ENCODE results near the gene GRAMD2A. TPM values are rescaled to one million over a fixed set of nuclear protein-coding genes. Genes with fewer than 3 reads are reported as not detected.
"Not testable (repeated sequence)": the region's sequence is repeated elsewhere in the genome, so short reads cannot be mapped to it uniquely, and the experiment has no call there.

GRAMD2A gene
- total RNA-seq, 2 donors from 2014 or later = not detected

DNA sequence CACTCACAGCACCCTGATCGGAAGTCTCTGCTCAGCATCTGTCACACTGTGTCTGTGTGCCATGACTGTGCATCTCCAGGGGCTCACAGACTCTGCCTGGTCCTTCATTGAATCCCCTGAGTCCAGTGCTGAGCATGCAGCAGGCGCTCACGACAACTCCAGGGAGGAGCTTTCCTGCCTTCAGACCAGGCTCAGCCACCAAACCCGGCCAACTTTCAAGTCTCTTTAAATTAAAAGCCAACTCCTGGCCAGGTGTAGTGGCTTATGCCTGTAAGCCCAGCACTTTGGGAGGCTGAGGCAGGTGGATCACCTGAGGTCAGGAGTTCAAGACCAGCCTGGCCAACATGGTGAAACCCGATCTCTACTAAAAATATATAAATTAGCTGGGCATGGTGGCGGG is 24.2 kb downstream of the GRAMD2A start:
- intact Hi-C loops (cut with DNase I) = no loop called here
- DNase-seq = no peak
- ATAC-seq = no peak

DNA sequence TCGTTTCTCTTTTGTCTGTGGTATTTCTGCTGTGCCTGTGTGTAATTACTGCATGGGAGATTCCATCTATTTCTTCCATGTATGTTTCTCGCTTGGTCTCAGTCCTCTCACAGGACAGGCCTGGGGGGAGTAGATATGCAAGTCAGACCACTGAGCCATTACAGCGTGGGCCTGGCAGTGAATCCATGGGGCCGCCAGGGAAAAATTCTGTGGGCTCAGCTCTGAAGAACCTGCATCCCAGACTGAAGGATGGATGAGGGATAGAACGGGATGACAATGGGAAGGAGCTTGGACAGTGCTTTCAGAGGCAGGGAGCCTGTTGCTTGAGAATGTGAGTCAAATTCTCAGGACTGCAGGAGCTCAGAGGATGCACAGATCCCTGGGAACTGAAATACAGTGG is 24.8 kb downstream of the GRAMD2A start:
- ATAC-seq (no peak), DNase-seq (no peak)
- intact Hi-C loops (cut with DNase I) = no loop called here

DNA sequence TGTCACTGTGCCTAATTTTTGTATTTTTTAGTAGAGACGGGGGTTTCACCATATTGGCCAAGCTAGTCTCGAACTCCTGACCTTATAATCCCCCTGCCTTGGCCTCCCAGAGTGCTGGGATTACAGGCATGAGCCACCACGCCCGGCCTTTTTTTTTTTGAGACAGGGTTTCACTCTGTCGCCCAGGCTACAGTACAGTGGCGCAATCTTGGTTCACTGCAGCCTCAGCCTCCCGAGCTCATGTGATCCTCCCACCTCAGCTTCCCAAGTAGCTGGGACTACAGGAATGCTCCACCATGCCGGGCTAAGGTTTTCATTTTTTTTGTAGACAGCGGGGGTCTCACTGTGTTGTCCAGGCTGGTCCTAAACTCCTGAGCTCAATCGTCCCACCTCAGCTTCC is 25.6 kb downstream of the GRAMD2A start:
- ATAC-seq; DNase-seq; intact Hi-C loops (cut with DNase I): not testable (repeated sequence)

GRCh38 chr15:72170691-72171090 is 26.9 kb downstream of the GRAMD2A start:
- ATAC-seq = no peak
- intact Hi-C loops (cut with DNase I) = no loop called here

DNA sequence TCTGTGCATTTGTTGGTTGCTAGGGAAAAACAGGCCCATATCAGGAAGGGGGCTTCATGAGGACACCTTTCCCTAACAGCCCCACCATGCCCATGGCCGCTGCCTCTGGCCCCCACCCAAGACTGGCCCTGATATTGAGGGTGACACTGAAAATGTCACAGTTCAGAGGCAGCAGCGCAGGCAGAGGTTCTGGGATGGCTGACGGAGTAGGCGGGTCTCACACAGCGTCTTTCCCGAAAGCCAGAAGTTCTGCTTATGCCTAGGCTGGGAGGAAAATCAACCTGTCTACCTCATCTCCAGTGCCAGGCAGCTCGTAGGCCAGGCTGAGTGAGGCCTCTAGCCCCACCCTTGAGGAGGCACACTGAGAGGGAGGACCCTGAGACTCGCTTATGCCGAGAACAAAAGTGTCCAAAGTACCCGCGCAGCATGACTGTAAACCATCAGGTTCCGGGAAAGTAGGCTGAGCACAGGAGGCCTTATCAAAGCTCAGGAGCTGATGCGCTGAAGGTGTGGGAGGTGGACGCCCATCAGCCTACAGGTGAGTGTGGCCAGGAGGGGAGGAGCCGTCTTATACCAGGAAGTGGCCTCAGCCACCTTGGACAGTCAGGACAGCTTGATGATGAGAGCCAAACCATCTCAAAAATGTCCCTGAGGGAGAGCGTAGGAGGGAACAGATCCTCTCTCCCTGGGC is 27.5 kb downstream of the GRAMD2A start:
- intact Hi-C loops (cut with DNase I) = no loop called here
- ATAC-seq (no peak), DNase-seq (no peak)

More at GRCh38 chr15:72170691-72171090, 26.9 kb downstream of the GRAMD2A start:
- no peak for DNase-seq

- ATAC-seq = peak in 1 of 2 donors; percentile 21
- intact Hi-C loops (cut with DNase I) = no loop called here
- no peak for DNase-seq
Observed at GRCh38 chr15:72169236-72169920, 28.2 kb downstream of the GRAMD2A start.

DNA sequence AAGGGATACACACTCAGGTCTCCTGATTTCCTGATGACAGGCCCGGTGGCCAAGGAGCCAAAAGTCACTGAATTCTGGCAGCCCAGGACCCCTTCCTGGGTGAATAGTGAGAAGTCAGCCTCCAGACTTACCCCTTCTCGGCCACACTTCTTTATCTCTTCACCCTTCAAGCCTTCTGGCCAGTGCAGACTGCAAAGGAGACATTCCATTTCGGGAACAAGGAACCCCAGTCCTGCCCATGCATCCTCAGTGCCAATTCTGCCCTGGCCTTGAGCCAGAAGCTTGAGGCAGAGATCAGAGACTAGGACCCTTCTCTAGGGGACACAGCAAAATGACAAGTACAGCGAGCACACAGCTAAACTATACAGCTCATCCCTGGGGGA is 28.8 kb downstream of the GRAMD2A start:
- intact Hi-C loops (cut with DNase I) = no loop called here
- DNase-seq = no peak
- peak in 1 of 2 donors; percentile 34 for ATAC-seq

GRCh38 chr15:72168131-72168807 is 29.3 kb downstream of the GRAMD2A start:
- ATAC-seq (peak; percentile 60 to 69), DNase-seq (peak; percentile 43)
- intact Hi-C loops (cut with DNase I) = no loop called here

DNA sequence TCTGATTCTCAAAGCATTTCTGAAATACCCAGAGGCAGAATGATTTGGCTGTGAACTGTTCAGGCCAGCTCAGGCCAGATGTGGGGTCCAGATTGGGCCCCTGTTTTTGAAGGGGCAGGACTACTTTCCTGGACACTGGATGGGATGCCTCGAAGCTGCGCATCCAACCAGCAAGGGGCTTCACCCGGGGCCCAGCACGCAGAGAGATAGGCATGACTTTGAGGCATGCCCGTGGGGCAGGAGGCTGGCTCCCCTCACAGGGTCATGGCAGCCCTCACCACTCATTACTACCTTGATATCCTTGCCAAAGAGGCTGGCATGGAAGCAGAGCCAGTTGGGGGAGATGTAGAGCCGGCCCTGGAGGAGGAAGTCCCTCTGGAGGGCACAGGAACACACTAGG is 30.1 kb downstream of the GRAMD2A start:
- intact Hi-C loops (cut with DNase I) = no loop called here
- no peak for ATAC-seq
- DNase-seq = no peak

- no peak for ATAC-seq
- intact Hi-C loops (cut with DNase I) = no loop called here
- no peak for DNase-seq
Observed at GRCh38 chr15:72166716-72167417, 30.7 kb downstream of the GRAMD2A start.

- DNase-seq (no peak), ATAC-seq (no peak)
- intact Hi-C loops (cut with DNase I) = no loop called here
Observed at GRCh38 chr15:72163719-72164118, 33.9 kb downstream of the GRAMD2A start.

- DNase-seq (no peak), ATAC-seq (no peak)
- intact Hi-C loops (cut with DNase I) = no loop called here
Observed at GRCh38 chr15:72162569-72162968, 35.0 kb downstream of the GRAMD2A start.

GRCh38 chr15:72161361-72162132 is 36.0 kb downstream of the GRAMD2A start:
- intact Hi-C loops (cut with DNase I) = no loop called here
- DNase-seq (no peak), ATAC-seq (no peak)

- DNase-seq = no peak
- no peak for ATAC-seq
- intact Hi-C loops (cut with DNase I) = no loop called here
Observed at GRCh38 chr15:72160696-72161245, 36.8 kb downstream of the GRAMD2A start.

DNA sequence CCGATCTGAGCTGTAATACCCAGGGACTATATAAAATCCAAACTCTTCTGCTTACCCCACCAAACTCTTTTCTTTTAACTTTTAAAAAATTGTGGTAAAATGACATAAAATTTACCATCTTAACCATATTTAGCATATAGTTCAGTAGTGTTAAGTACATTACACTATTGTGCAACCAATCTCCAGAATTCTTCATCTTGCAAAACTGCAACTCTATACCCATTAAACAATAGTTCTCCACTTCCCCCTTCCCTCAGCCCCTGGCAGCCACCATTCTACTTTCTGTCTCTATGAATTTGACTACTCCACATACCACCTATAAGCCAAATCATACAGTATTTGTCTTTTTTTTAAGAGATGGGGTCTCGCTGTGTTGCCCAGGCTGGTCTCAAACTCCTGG is 40.7 kb downstream of the GRAMD2A start:
- ATAC-seq (no peak), DNase-seq (no peak)
- intact Hi-C loops (cut with DNase I) = loop anchor here in 1 of 2 donors (5.0 kb wide), 1 partner anchor 415 kb away; no protein-coding TSS in a partner anchor

- DNase-seq (peak; percentile 87), ATAC-seq (peak; percentile 91 to 97)
- intact Hi-C loops (cut with DNase I) = loop anchor here in 1 of 2 donors (5.0 kb wide), 1 partner anchor 414 kb away; no protein-coding TSS in a partner anchor
Observed at GRCh38 chr15:72155635-72156616, 41.7 kb downstream of the GRAMD2A start.

DNA sequence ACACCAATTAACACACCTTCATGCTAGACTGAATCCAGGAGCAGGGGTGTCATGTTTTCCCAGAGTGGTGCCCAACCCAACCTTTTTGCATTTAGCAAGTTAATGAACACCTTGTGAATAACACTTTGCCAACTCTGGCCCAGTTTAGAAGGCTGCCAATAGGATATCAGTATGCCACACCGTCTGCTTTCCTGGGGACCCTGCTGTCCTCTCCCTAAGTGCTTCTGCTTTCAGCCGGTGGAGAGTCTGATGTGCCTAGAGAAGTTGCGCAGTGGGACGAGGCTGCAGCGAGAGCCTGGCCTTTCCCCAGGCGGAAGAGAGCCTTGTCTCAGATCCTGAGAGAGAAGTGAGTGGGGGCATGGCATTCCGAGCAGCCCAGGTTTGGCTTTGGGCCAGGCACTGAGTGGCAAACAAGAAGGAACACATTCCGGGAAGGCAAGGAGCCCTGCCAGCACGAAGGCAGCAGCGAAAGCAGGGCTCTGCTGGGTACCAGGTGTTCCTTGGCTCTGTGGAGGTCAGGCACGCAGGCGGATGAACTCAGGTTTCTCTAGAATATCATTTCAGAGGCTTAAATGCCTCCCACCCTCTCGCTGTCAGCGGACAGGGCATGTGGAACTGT is 42.5 kb downstream of the GRAMD2A start:
- intact Hi-C loops (cut with DNase I) = loop anchor here in 1 of 2 donors (5.0 kb wide), 1 partner anchor 413 kb away; no protein-coding TSS in a partner anchor
- peak; percentile 65 to 68 for ATAC-seq
- DNase-seq = peak; percentile 76
